ENCODE measurements around the gene CEP20.

Gene CEP20

DNA sequence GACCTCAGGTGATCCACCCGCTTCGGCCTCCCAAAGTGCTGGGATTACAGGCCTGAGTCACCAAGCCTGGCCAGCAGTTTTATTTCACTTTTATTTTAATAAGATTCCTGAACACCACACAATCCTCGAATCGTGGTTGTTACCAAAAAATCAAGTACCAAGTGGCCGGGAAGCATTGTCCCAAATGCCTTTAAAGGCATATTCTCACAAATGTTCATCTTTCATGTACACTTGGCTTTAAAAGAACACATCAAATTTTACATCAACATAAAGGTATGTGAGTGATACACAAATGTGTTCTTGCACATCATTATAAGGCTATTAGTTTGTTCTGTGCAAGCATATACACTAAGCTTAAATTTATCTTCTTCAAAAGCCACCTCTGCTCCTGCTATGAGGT lies 23.5 kb downstream of the CEP20 start:
- DNase-seq (ENCODE audit: low read depth in 2 of 2), result no peak
- no peak overlapping the region for H3K4me3 ChIP-seq (replicated peaks in 1 of 2; ENCODE audit: low read depth in 2 of 2, low read length in 2 of 2)
- TF ChIP-seq, protein P1, sequence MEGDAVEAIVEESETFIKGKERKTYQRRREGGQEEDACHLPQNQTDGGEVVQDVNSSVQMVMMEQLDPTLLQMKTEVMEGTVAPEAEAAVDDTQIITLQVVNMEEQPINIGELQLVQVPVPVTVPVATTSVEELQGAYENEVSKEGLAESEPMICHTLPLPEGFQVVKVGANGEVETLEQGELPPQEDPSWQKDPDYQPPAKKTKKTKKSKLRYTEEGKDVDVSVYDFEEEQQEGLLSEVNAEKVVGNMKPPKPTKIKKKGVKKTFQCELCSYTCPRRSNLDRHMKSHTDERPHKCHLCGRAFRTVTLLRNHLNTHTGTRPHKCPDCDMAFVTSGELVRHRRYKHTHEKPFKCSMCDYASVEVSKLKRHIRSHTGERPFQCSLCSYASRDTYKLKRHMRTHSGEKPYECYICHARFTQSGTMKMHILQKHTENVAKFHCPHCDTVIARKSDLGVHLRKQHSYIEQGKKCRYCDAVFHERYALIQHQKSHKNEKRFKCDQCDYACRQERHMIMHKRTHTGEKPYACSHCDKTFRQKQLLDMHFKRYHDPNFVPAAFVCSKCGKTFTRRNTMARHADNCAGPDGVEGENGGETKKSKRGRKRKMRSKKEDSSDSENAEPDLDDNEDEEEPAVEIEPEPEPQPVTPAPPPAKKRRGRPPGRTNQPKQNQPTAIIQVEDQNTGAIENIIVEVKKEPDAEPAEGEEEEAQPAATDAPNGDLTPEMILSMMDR (IDR thresholded peaks at IDR 0.05; ENCODE audit: low read depth, low read length), result no peak

DNA sequence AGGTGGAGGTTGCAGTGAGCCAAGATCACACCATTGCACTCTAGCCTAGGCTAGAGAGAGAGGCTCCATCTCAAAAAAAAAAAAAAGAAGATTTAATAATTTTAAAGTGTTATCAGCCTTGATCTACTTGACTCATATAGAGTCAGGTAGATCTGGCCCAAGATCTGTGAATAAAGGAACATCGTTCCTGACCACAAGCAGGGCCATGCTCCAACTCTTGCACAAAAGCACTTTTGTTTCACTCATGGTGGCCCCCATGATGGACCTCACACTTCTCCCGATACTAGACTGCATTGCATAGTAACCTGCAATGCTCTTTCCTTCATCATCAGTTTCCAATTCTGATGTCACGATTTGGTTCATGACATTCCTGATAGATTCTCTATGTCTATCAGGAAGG lies 26.4 kb downstream of the CEP20 start:
- no peak for DNase-seq (ENCODE audit: low read depth in 2 of 2)
- H3K4me3 ChIP-seq (replicated peaks in 1 of 2; ENCODE audit: low read depth in 2 of 2, low read length in 2 of 2), result no peak overlapping the region
- TF ChIP-seq, protein P1 (IDR thresholded peaks at IDR 0.05; ENCODE audit: low read depth, low read length), result no peak

DNA sequence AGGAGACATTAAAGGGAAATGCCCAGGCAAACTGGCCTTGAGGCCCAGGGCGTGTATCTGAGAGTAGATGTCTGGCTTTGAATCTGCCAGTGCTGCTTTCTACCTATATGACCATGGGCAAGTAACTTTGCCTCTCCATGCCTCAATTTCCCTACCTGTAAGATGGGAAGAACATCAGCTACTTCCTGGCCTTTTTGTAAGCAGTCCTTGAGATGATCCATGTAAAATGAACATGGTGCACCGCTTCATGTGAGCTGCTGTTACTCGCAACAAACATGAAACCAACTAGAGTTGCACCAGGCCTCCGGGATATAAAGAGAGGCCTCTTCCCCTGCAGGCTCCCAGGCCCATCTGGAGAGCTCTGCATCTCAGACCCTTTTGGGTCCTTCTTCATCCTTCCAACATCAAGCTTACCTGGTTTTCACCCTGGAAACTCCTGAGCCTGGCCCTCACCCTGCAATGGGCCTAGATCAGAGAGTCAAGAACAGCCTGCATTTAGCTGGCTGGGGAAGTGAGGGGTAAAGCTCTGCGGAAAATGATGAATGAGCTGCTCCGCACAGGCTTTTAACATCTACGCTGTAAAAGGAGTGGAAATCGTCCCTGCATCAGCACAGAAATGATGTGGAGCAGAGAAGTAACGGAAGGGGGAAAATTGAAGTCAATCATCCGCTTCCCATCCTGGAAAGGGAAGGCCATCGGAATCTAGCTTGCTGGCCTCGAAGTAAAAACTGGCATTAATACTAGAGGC lies 29.3 kb downstream of the CEP20 start:
- TF ChIP-seq, protein P1 (IDR thresholded peaks at IDR 0.05; ENCODE audit: low read depth, low read length), result no peak
- no peak for DNase-seq (ENCODE audit: low read depth in 2 of 2)

DNA sequence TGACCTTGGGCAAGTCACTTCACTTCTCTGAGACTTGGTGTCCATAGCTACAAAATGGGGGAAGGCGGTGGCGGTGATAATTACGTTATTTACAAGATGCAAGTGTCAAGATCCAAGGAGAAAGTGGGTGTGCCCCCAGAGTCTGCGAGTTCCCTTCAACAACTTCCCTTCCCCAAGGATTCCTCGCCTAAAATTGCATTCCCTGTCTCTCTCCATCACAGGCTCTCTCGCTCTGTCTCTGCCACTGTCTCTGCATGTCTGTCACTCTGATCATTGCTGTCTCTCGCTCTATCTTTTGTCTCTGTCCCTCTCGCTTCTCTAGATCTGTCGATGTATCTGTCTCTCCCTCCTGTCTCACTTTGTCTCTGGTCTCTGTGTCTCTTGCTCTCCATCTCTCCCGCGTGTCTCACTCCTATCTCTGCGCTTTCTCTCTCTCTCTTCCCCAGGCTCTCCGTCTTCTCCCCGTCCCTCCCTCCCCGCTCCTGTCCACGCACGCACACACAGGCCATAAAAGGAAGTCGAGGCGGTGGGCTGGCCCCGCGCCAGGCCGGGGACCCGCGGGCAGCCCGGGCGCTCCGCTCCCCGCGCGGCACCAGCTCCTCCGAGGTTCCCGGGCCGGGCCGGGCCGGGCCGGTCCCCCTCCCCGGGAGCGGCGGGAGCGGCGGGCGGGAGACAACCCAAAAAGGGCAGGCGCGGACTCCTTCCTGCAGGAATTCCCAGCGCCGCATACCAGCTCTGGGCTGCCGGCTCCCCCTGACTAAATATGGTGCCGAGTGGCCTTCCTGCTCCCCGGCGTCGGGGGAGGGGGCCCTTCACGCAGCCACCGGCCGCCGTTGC lies 30.5 kb downstream of the CEP20 start:
- peak overlapping the region; percentile 37 to 39 for H3K4me3 ChIP-seq (replicated peaks in 1 of 2; ENCODE audit: low read depth in 2 of 2, low read length in 2 of 2)
- peak; percentile 9 to 31 for DNase-seq (ENCODE audit: low read depth in 2 of 2)
- TF ChIP-seq, protein P1 (IDR thresholded peaks at IDR 0.05; ENCODE audit: low read depth, low read length), result no peak

More for the DNA sequence above, 29.3 kb downstream of the CEP20 start:
- H3K4me3 ChIP-seq (replicated peaks in 1 of 2; ENCODE audit: low read depth in 2 of 2, low read length in 2 of 2), result no peak overlapping the region

DNA sequence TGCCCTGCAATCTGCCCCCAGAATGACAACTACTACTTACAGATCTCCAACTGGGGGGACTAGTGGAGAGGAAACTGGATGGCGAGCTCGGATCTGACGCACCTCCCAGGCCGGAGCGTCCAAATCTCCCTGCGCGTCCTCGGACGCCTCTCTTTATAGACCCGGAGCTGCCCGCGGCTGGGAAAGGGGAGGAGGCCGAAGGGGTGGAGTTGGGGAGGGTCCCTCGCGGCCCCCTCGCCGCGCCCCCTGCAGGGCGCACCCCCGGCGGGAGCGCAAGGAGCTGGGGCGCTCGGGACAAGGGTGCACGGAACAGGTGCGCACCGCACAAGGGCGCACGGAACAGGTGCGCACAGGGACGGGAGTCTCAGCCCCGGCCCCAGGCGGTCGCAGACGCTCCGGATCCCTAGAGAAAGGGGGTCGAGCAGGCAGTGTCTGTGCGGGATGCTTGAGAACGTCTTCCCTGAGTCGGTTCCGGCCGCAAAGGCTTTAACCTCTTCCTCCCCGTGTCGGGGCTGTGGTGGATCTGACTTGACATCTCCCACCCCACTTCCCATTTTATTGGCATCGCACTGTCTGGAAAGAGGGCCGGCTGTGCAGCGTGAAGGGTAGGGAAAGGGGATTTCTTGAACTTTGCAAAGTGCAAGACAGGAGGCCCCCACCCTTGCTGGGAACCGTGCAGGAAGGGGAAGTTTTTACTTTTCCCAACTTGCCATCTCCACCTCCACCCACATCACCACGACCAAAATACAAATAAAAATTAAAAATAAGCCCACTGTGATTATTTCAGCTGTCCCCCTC lies 31.3 kb downstream of the CEP20 start, which contains the start of gene MYH11:
Gene MYH11, minus strand, starts transcription at position 128 of the 798 bp plus-strand sequence. CDS start 18,776 bp downstream, outside the sequence.
- TF ChIP-seq, protein P1 (IDR thresholded peaks at IDR 0.05; ENCODE audit: low read depth, low read length), result no peak
- peak in 1 of 2 donors; percentile 14 for DNase-seq (ENCODE audit: low read depth in 2 of 2)
- peak within 1 kb of the TSS; percentile 37 to 39 for H3K4me3 ChIP-seq (replicated peaks in 1 of 2; ENCODE audit: low read depth in 2 of 2, low read length in 2 of 2)

DNA sequence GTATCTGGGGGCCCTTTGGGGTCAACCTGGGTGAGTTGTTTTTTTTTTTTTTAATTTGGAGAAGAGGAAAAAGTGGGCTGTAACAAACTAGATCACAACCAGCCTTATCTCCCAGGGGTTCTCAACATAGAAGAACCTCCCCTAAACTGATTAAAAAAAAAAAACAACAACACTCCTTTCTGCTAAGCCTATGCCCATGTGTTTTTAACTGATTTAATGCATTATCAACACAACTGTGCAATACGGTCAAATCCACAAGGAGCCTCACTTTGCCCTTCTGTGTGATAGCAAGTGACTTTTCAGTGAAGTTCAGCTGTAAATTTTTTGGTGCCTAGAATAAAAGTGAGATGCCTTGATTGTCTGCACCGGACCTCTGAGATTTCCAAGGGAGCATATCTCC lies 32.2 kb downstream of the CEP20 start:
- no peak for DNase-seq (ENCODE audit: low read depth in 2 of 2)
- TF ChIP-seq, protein P1 (IDR thresholded peaks at IDR 0.05; ENCODE audit: low read depth, low read length), result no peak
- no peak overlapping the region for H3K4me3 ChIP-seq (replicated peaks in 1 of 2; ENCODE audit: low read depth in 2 of 2, low read length in 2 of 2)

Measured in cardiac fibroblast (primary cell).